SH-SY5Y (cell line): ENCODE data around the gene UVSSA.

Experiments
- GATA2 ChIP-seq: IDR thresholded peaks from 2 replicates; pipeline ENCODE4 v1.6.1; 2011; ENCODE audit warnings: mild to moderate bottlenecking, low read depth, low read length
- GATA3 ChIP-seq: IDR thresholded peaks from 2 replicates; pipeline ENCODE4 v1.6.1; 2011; ENCODE audit warnings: low read depth, mild to moderate bottlenecking, low read length, moderate library complexity

DNA sequence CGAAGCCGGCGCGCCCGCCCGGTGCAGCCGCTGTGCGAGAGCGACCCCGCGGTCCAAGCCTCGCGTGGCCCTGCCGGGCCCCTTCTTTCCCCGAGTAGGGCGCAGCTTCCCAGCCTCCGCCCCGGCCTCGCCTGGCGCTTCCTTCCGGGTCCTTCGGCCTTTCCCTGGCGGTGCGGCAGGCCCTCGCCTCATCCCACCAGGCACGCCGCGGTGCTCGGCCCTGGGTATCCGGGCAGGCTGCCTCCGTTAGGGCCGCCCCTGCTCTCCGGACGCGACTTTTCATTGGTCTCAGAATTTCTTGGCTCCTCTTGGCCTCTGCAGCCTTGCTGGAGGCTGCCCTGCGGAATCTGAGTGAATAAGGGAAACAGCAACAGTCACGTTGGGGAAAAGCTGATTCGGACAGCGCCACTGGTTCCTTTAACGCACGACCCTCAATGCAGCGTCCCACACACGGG is 429 bp downstream of the UVSSA start:
- TF ChIP-seq GATA2 (no peak), GATA3 (no peak)
